ENCODE data around the gene CDH4.

The CDH4 gene

DNA sequence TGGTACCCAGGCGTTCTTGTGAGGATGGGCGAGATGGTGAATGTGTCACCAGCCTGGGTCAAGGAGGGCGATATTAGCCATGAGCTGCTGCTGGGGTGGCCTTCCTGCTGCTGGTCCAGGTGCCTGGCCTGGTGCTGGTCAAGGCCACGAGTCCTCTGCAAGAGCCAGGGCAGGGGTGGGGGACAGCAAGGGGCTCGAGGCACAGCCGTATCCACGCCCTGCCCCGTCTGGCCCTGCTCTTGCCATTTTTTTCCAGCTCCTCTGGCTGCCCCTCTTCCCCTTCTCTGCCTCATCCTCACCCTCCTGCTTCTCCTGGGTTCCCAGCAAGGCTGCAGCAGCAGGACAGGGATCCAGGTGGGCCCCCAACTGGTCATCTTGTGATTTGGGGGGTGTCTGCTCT lies 51.2 kb downstream of the CDH4 start:
- no peak for DNase-seq

DNA sequence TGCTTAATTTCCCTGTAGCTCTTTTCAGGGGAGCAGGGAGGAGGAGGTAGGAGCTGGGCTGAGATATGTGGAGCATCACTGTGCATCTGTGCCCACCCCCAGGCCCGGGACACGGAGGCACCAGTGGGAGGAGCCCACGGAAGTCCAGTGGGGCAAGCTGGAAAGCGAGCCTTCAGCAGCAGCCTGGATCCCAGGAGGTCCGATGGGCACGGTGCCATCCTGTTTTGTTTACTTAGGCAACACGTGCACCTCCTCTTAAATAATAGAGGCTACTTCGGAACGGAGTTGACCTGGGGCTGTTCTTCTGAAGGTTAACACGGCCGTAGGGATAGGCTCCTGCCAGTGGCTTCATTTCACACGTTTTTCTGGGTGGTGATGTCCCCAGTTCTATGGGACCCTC lies 51.6 kb downstream of the CDH4 start:
- no peak for DNase-seq

DNA sequence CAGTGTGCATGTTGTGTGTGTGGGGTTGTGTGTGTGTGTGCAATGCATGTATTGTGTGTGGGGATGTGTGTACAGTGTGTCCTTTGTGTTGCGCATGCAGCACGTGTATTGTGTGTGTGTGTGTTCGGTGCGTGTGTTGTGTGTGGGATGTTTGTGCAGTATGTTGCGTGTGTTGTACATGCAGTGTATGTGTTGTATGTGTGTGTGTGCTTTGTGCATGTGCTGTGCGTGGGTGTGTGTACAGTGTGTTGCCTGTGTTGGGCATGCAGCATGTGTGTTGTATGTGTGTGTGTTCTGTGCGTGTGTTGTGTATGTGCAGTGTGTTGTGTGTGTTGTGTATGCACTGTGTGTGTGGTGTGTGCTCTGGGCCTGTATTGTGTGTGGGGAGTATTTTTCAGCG lies 52.7 kb downstream of the CDH4 start:
- no peak for DNase-seq

DNA sequence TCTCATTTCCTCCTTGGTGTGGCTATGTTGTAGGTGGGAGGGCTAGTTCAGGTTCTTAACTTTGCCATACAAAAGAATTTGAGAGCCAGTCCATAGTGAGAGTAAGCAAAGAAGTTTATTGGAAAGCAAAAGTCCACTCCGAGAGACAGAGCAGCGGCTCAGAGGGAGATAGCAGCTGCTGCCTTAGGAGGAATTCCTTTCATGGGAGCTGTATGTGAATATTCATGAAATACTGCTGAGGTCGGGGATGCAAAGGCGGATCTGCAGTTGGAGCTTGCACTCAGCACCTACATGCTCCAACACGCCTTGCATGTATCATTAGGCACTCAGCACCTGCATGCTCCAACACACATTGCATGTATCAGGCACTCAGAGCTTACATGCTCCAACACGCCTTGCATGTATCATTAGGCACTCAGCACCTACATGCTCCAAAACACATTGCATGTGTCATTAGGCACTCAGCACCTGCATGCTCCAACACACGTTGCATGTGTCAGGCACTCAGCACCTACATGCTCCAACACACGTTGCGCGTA lies 54.9 kb downstream of the CDH4 start:
- DNase-seq = no peak

DNA sequence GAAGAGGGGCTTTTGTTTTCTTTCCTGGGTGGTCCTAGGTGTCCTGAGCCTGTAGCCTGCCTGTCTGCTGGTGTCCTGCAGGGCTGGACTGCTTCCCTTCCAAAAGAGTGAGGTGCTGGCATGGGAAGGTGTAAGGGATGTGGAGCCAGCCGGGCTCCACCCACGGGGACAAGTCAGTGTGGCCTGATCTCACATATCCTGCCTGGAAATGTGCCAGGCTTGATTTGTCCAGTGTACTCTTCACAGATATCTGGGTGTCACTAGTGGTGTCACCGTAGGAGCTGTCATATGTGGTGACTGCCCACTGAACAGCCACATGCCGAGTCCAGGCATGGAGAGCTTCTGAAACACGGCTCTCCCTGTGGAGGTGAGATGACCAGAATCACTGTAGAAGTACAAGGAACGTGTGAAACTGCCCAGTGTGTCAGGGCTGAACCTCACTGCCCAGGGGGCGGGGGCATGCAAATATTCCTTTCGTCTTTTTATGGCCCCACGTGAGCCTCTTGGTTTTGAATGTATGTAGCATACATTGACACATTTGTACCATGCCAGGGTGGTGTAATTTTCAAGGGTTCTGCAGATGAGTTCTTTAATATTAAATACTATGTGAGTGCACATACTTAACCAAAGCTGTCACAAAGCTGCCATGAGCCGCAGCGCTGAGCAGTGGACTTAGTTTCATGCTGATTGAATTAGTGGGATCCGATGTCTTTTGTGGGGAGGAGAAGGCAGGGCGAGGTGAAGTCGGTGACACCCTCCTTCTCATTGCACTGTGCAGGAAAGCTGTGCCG lies 55.8 kb downstream of the CDH4 start:
- DNase-seq = no peak

DNA sequence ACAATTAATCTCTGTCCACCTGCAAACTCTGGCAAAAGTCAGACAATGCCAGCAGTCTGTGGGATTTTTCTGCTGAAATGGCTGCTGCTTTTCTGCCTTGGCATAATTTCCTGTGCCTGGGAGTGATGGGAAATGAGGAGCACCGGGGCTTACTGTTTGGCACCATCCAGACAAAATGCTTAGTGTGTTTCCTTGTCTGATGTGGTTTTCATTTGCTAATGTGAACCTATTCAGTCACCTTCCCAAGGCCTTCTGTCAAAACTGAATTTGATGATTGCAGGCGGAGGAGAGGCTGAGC lies 56.4 kb downstream of the CDH4 start:
- no peak for DNase-seq

DNA sequence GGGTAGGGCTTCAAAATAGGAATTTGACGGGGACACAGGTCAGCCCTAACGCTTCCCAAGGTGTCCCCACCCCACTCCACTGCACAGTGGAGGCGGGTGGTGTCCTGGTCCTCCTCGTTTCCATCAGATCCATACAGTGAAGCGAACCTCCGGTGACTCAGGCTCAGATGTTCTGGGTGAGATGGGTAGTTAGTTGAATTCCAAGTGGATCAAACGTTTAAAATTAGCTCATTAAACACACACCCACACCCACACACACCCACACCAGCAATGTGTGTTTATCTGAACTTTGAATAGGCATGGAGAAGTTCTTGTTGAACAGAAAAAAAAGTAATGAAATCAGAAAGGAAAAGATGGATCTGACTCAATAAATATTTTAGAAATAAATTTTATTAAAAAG lies 58.9 kb downstream of the CDH4 start:
- no peak for DNase-seq

DNA sequence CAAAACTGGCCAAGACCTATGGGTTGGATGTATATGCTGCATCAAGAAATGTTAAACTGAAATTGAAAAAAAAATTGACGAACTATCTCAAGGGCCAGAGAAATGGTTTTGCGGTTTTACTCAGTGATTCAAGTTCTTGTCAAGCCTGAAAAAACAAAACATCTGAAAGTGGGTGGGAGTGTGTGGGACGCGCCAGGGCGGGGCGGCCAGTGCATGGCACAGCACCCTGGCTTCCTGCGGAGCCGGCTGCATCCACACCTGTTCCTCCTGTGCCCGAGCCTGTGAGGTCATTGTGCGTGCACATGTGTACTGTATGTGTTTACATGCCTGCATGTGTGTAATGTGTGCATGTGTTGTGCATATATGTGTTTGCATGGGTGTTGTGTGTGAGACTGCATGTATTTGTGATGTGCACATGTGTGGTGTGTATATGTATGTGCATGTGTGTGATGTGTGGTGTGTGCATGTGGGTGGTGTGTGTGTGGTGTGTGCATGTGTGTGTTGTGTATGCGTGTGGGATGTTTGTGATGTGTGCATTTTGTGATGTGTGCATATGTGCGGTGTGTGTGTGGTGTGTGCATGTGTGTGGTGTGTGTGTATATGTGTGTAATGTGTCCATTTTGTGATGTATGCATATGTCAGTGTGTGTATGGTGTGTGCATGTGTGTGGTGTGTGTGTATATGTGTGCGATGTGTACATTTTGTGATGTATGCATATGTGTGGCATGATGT lies 59.8 kb downstream of the CDH4 start:
- DNase-seq = no peak

DNA sequence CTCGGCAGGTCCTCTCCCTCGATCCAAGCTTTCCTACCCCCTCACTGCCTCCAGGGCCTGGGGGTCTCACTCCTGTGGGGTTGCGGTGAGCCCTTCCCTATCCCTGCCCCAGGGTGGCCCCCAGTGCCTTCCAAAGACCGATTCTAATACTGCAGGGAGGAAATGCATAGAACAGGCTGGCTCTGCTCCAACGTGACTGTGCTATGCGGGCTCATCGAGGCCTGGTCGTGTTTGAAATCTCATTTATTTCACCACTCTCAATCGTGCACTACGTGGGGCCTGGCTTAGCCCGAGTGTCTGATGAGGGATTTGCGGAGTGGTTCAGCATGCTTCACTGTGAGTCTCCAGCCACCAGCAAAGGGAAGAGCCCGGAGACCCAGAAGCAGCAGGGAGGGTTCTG lies 60.9 kb downstream of the CDH4 start:
- no peak for DNase-seq

DNA sequence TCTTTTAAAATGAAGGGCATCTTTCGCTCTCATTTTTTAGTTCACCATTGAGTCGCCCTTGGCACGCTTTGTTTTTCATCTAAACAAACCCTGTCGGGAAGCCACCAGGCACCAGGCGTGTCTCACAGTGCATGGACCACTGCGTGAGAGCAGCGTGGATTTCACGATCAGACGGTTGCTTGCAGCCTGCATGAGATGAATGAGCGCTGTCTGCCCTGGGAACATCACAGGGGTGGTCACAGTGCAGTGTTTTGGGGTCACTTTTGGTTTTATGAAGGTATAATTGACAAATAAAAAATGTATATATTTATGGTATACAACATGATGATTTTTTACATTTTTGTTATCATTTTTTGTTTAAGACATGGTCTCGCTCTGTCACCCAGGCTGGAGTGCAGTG lies 61.3 kb downstream of the CDH4 start:
- no peak for DNase-seq

DNA sequence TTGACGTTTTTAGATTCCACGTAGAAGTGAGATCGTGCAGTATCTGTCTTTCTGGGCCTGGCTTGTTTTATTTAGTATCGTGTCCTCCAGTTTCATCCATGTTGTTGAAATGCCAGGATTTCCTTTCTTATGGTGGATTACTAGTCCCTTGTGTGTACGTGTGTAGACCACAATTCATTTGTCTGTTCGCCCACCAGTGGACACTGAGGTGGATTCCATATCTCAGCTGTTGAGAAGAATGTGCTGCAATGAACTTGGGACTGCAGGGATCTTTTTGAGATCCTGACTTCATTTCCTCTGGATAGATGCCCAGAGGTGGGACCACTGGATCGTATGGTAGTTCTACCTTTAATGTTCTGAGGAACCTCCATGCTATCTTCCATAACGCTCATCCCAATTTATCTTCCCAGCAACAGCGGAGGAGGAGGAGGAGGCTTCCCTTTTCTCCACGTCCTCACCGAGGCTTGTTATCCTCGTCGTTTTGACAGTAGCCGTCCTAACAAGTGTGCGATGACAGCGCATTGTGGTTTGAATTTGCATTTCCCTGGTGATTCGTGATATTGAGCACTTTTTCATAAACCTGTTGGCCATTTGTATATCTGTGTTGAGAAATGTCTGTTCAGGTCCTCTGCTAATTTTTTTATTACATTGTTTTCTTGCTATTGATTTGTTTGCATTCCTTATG lies 62.4 kb downstream of the CDH4 start:
- no peak for DNase-seq

DNA sequence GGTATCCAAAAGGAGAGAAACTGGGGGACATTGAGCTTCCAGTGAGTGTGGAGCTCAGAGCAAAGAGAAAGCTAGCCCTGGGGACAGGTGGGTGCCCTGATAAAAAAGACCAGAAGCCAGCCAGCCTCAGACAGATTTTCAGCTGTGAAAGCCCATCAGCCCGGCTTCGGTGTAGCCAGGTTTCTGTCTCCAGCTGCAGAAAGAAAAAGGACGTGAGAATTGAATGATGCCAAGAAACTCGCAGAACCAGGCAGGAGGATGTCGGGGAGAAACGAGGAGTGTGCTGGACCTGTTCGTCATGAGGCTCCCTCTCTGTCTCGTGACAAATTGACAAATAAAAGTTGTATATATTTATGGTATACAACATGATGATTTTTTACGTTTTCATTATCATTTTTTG lies 63.3 kb downstream of the CDH4 start:
- DNase-seq = no peak

DNA sequence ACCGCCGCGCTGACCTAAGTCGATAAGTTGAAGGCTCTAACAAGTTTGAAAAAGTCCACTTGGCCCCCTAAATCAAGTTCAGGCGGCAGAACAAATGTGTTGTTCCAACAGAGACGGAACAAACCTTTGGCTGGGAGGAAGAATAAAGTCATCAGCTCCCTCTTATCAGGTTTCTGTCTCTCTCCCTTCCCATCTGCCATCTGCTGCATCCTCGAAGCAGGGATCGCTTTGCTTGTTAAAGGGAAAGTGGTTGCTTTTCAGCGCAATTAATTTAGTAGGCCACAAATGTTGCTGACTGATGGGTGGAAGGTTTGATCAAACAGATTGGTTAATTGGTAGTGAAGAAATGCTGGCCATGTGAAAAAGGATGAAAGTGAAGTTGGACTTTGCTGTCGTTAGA lies 64.3 kb downstream of the CDH4 start:
- DNase-seq = no peak

DNA sequence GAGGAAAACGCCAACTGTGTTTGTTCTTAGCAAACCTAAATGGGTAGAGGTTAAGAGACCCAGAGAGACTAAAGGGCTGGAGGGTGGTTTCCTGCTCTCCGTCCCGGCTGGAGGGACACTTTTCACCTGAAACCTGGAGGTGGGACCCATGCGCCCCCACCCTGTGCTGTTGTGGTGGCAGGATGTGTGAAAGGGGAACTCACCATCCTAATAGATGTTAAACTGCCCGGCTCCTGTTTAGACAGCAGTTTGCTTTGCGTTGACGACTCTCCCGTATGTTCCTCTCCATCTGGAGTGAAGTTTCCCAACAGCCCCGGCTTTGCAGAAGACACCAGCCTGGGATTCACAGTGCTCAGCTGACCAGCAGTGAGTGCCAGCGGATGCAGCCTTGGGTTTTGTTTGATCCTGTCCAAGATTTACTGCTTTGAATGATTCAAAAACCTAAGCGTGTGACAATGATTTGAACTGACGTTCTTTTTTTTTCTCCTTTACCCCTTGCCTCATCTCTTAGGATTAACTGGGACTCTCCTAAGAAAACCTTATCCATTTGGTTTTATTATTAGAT lies 66.0 kb downstream of the CDH4 start:
- DNase-seq = no peak

DNA sequence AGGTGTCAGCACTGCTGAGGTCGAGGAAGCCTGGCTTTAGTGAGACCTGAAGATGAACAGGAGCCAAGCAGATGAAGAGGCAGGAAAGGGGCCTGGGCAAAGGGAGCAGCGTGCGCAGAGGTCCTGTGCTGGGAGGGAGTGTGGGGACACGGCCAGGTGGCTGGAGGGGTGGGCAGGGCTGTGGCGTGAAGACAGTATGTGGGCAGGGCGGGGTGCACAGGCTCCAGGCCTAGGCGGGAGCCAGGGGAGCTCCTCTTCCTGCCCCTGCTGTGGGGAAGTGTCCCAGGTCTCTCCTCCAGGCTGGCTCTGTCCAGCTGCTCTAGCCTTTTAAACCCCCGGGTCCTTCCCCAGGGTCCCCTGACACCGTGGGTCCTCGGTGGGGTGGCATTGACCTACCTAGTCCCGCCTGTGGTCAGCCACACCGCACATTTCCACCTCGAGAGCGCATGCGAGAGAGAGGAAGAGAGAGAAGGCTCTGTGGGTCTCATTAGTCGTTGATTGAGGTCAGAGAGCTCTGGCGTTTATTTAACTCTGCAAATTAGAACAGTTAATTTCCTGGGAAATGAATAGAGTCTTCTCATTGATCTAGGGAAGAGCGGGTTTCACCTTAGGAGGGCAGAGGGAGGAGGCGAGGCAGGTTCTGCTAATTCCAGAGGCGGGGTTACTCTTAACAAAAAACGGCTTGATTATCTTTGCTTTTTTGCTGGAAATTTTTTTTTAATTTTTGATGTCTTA lies 68.8 kb downstream of the CDH4 start:
- no peak for DNase-seq

DNA sequence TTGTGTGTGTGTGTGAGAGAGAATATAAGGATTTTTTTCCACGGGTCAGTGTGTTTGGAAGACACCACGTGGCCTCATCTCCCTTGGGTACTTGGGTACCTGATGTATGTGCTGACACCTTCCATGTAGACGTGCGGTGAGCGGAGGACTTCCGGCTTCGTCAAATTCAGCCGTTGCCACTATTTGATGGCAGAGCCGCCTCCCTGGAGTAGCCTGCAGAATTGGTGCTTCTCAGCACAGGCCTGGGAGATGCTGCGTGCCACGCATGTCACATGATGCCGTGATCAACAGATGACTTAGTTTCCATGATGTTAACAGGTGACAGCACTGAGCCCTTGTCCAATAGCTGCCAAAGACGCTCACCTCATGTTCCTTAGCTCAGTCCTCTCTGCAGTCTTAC lies 69.4 kb downstream of the CDH4 start:
- DNase-seq = no peak

DNA sequence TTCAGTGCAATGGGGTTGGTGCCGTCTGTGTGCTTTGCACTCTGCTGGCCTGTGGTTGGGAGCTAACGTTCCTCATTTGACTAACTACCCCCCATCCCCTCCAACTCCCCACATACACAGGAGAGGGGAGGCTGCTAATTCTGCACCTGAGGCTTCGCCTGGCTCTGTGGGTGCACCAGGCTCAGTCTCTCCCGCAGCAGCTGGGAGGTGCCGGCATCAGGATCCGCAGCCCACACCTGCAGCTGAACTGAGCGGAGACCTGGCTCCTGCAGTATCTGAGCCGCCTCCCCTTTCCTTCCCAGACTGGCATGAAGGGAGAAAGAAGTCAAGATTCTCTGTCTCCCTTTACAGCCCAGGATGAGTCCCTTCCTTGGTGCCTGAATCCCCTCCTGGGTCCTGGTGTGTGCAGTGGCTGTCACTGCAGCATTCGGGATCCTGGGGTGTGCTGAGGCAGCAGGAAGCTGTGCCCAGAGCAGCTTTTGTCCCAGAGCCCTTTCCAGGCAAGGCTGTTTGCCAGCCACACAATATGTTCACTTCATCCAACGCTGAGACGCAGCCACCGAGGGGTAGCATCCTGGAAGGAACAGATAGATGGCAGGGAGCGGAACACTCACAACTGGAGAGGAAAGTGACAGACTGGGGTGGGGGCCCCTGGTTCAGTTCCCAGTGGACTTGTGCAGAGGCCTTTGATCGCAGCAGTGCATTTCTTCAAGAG lies 70.2 kb downstream of the CDH4 start:
- DNase-seq = no peak

DNA sequence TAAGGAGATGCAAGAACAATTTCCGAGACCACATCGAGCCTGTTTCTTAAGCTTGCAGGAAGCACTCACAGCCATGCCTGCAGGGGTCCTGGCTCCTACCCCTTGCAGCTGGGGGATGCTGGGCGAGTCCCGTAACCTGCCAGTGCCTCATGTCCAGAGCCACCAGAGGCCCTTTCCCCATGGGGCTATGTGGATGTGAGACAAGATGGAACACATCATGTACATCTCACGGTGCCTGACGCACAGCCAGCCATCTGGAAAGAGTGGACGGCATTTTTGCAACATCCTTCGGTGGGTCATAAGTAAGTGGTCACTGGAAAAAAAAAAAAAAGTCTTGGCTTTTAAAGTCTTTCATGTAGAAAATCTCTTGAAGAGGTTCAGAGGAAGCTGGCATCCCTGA lies 72.8 kb downstream of the CDH4 start:
- DNase-seq = no peak

DNA sequence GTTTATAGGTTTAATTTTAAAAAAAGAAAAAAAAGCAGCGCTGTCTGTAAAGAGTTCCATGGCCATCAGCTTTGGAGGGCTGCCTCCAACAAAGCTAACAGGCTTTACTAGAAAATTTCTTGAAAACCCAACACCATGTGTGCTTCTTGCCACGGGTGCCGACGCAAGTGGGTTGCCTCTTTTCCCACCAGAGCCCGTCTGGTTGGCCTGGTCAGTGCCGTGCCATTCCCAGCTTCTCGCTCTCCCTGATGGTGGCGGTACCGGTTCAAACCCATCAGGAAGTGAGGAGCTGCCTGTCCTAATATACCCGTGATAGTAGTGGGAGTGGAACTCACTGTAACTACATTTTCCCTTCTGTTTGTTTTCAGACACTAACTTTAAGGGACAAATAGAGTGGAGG lies 73.7 kb downstream of the CDH4 start:
- DNase-seq = no peak

DNA sequence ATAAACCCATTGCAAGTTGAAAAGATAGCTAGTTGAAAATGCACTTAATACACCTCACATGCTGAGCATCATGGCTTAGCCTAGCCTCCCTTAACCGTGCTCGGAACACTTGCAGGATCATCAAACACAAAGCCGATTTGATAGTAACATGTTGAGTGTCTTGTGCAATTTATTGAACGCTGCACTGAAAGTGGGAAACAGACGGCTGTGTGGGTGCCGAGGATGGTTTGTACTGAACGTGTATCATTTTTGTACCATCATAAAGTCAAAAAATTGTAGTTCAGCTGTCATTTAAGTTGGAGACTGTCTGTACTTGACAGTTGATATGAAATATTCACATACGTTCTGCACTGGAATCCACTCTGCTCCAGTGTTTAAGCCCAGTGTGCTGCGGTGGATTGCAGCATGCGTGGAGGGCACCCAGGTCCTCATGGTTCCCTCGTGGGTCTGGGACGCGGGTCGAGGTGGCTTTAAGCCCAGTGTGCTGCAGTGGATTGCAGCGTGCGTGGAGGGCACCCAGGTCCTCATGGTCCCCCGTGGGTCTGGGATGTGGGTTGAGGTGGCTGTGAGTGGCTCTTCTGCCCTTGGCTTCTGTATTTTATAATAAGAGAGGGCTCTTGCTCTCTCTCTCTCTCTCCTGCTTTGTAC lies 77.0 kb downstream of the CDH4 start:
- DNase-seq = peak in 1 of 4 experiments; percentile 3

DNA sequence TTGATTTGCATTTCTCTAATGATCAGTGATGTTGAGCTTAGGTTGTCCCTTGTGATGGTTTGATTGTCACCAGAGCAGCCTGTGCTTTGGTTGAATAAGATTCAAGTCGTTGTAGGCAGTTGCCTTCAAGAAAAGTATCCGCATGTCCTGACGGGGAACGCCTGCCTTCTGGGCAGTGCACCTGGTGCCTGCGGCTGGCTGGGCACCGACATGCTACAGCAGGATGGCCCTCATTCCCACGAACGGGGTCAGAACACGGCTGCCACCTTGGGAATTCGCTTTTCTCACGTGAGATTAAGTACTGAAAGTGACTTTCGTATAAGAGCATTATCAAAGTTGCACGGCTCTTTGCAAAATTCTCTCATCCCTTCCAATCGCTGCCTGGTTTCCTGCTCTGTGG lies 78.4 kb downstream of the CDH4 start:
- no peak for DNase-seq

DNA sequence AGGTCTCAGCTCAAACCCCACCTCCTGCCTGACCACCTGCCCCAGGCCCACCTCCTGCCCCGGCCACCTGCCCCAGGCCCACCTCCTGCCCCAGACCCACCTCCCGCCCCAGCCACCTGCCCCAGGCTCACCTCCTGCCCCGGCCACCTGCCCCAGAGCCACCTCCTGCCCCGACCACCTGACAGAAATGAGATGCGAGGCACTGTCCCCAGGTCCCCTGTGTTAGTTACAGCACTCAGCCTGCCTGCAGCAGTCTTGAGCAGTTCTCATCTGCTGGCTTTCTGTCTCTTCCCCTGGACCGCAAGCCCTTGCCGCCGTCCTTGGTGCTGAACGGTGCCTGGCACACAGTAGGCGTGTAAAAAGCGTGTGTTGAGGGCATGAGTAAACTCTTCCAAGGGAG lies 79.5 kb downstream of the CDH4 start:
- DNase-seq = peak in 2 of 4 experiments; percentile 4 to 5
